ENCODE measurements around the gene RNASEH2A. TPM values are rescaled to one million over a fixed set of nuclear protein-coding genes. Genes with fewer than 3 reads are reported as not detected.

RNASEH2A gene
- total and polyA plus RNA-seq, 2 donors (not counting 1 experiment from before 2014, with no cell fraction given), result 14.5 to 18.9 TPM

DNA sequence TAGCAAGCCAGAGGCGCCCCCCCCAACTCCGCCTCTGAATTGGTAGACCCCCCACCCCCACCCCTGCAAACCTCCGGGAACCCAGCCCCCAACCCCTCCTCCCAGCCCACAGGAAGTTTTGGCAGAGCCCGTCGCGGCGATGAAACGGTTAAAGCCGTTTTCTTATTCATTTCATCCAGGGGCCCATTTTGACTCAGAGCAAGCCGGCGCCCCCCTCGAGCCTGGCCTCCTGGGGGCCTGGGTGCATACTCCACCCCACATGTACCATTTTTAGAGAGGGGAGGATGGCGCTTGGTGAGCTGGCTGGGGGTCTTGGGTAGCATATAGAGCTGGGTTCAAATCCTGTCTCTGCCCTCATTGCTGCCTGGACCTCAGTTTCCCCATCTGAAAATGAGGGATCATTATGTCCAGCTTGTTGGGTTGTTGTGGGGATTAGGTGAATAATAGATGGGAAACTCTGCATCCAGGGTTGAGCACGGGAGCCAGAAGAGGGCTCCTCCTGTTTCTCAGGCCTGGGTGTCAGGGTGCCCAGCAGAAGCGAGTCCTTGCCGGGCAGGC, 23.0 kb upstream of the RNASEH2A start:
- Histone ChIP-seq H3K4me1 (ENCODE audit: control insufficient read depth in 2 of 2, insufficient read depth in 2 of 2, low read length in 2 of 2) (peaks cover 74 to 81% of the 10 kb centered on the region in 2 donors), H3K4me3 (ENCODE audit: control extremely low read depth in 1 of 5, extremely low read depth in 1 of 5, insufficient read depth in 1 of 5, low read depth in 2 of 5, low read length in 4 of 5) (peak overlapping the region in 3 of 5 experiments; percentile 56 to 64 (median 58)), H2AFZ (ENCODE audit: insufficient read depth, low read depth, low read length, poor library complexity, severe bottlenecking) (no peak overlapping the region), H4K20me1 (ENCODE audit: control insufficient read depth, insufficient read depth, low read length, poor library complexity, severe bottlenecking) (no peaks in the 10 kb centered on the region), H3K9me3 (ENCODE audit: control extremely low read depth in 1 of 3, control insufficient read depth in 2 of 3, insufficient read depth in 1 of 3, low read length in 2 of 3) (no peaks in the 10 kb centered on the region), H3K27me3 (replicated peaks in 1 of 4; ENCODE audit: control extremely low read depth in 1 of 4, control insufficient read depth in 3 of 4, insufficient read depth in 4 of 4, low read length in 3 of 4) (no peaks in the 10 kb centered on the region), H3K4me2 (replicated peaks; ENCODE audit: low read depth, low read length, poor library complexity, severe bottlenecking) (peak overlapping the region; percentile 96), H3K27ac (ENCODE audit: low read length in 2 of 2) (peak overlapping the region; percentile 92 to 97), H3K36me3 (replicated peaks in 1 of 2; ENCODE audit: control extremely low read depth in 1 of 2, control insufficient read depth in 1 of 2, extremely low read depth in 1 of 2, insufficient read depth in 2 of 2, low read length in 1 of 2) (no peaks in the 10 kb centered on the region), H3K79me2 (ENCODE audit: control insufficient read depth, insufficient read depth, low read length) (no peaks in the 10 kb centered on the region), H3K9ac (ENCODE audit: low read length) (peak overlapping the region; percentile 76)
- H3K27me3 Mint-ChIP-seq, result no peaks in the 10 kb centered on the region
- TF ChIP-seq, protein P1, sequence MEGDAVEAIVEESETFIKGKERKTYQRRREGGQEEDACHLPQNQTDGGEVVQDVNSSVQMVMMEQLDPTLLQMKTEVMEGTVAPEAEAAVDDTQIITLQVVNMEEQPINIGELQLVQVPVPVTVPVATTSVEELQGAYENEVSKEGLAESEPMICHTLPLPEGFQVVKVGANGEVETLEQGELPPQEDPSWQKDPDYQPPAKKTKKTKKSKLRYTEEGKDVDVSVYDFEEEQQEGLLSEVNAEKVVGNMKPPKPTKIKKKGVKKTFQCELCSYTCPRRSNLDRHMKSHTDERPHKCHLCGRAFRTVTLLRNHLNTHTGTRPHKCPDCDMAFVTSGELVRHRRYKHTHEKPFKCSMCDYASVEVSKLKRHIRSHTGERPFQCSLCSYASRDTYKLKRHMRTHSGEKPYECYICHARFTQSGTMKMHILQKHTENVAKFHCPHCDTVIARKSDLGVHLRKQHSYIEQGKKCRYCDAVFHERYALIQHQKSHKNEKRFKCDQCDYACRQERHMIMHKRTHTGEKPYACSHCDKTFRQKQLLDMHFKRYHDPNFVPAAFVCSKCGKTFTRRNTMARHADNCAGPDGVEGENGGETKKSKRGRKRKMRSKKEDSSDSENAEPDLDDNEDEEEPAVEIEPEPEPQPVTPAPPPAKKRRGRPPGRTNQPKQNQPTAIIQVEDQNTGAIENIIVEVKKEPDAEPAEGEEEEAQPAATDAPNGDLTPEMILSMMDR (IDR thresholded peaks at IDR 0.05), result no peak
- no peak for TF ChIP-seq EZH2 (IDR thresholded peaks at IDR 0.05; ENCODE audit: borderline replicate concordance, insufficient read depth, low read depth, low read length, poor library complexity, severe bottlenecking)
- H3K27ac Mint-ChIP-seq, result no peak overlapping the region
- POLR2A ChIA-PET, result interaction anchor here (0.5 to 4.9 kb wide), 3 partner anchors 10 to 136 kb away, joined by 7 to 118 read pairs (median 8); partner anchors contain the start of gene JUNB
- DNase-seq (peak; percentile 46), ATAC-seq (ENCODE audit: low read depth) (no peak)
- peaks cover 46% of the 10 kb centered on the region for H3K4me1 Mint-ChIP-seq
- 44% methylated on average over 3 of the region's 16 CpGs for WGBS (ENCODE audit: insufficient coverage)
- CTCF ChIA-PET, result interaction anchor here (0.6 to 27.9 kb wide), 5 partner anchors 16 to 1596 kb away, joined by 3 to 1147 read pairs (median 5); partner anchors contain the start of genes JUNB, PRDX2, RNASEH2A and THSD8
- no peaks in the 10 kb centered on the region for H3K9me3 Mint-ChIP-seq (ENCODE audit: insufficient read depth)
- peak overlapping the region; percentile 89 for H3K4me3 Mint-ChIP-seq
- intact Hi-C loops (cut with micrococcal nuclease), result no loop called here

DNA sequence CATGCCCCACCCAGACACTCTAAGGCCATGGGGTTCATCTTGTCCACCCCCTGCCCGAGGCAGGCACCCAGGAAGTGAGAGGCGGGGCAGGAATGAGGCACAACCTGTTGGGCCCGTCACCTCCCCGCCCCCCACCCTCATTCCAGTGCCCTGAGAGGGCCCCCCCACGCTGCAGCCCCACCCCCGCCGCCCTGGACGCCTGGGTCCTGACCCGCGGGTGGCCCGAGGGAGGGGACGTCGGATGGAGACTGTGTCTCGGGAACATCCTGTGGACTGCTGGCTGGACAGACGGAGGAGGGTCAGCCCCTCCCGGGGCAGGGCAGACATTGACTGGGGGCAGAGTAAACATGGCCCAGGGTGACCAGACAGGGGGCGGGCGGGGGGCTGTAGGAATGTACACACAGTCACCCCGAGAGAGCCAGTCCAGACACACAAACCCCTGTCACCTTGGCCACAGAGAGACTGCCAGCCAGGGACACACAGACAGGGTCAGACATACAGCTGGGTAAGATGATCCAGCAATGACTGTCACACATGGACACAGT, 22.5 kb upstream of the RNASEH2A start:
- H2AFZ ChIP-seq (ENCODE audit: insufficient read depth, low read depth, low read length, poor library complexity, severe bottlenecking), result no peak overlapping the region
- H3K27me3 Mint-ChIP-seq, result no peaks in the 10 kb centered on the region
- ChIA-PET CTCF (interaction anchor here (1.0 to 27.9 kb wide), 2 partner anchors 15 to 24 kb away, joined by 3 to 1147 read pairs; partner anchors contain the start of genes JUNB, PRDX2, RNASEH2A and THSD8), POLR2A (interaction anchor here (4.9 kb wide), 1 partner anchor 10 kb away, joined by 118 read pairs; the partner anchor contains the start of gene JUNB)
- H3K27ac ChIP-seq (ENCODE audit: low read length in 2 of 2), result peak overlapping the region; percentile 92 to 97
- 60% methylated on average over 16 of the region's 19 CpGs for WGBS (ENCODE audit: insufficient coverage)
- H3K4me3 Mint-ChIP-seq, result peak overlapping the region; percentile 89
- H3K27ac Mint-ChIP-seq, result no peak overlapping the region
- no peak overlapping the region for H3K4me3 ChIP-seq (ENCODE audit: control extremely low read depth in 1 of 5, extremely low read depth in 1 of 5, insufficient read depth in 1 of 5, low read depth in 2 of 5, low read length in 4 of 5)
- DNase-seq (no peak), ATAC-seq (ENCODE audit: low read depth) (no peak)
- no peaks in the 10 kb centered on the region for H4K20me1 ChIP-seq (ENCODE audit: control insufficient read depth, insufficient read depth, low read length, poor library complexity, severe bottlenecking)
- intact Hi-C loops (cut with micrococcal nuclease), result no loop called here
- H3K27me3 ChIP-seq (replicated peaks in 1 of 4; ENCODE audit: control extremely low read depth in 1 of 4, control insufficient read depth in 3 of 4, insufficient read depth in 4 of 4, low read length in 3 of 4), result no peaks in the 10 kb centered on the region
- H3K36me3 ChIP-seq (replicated peaks in 1 of 2; ENCODE audit: control extremely low read depth in 1 of 2, control insufficient read depth in 1 of 2, extremely low read depth in 1 of 2, insufficient read depth in 2 of 2, low read length in 1 of 2), result no peaks in the 10 kb centered on the region
- peaks cover 47% of the 10 kb centered on the region for H3K4me1 Mint-ChIP-seq
- H3K9me3 ChIP-seq (ENCODE audit: control extremely low read depth in 1 of 3, control insufficient read depth in 2 of 3, insufficient read depth in 1 of 3, low read length in 2 of 3), result no peaks in the 10 kb centered on the region
- H3K4me1 ChIP-seq (ENCODE audit: control insufficient read depth in 2 of 2, insufficient read depth in 2 of 2, low read length in 2 of 2), result peaks cover 74 to 81% of the 10 kb centered on the region in 2 donors
- peak overlapping the region; percentile 96 for H3K4me2 ChIP-seq (replicated peaks; ENCODE audit: low read depth, low read length, poor library complexity, severe bottlenecking)
- no peak overlapping the region for H3K9ac ChIP-seq (ENCODE audit: low read length)
- no peaks in the 10 kb centered on the region for H3K9me3 Mint-ChIP-seq (ENCODE audit: insufficient read depth)
- no peaks in the 10 kb centered on the region for H3K79me2 ChIP-seq (ENCODE audit: control insufficient read depth, insufficient read depth, low read length)
- no peak for TF ChIP-seq EZH2 (IDR thresholded peaks at IDR 0.05; ENCODE audit: borderline replicate concordance, insufficient read depth, low read depth, low read length, poor library complexity, severe bottlenecking)
- TF ChIP-seq, protein P1 (IDR thresholded peaks at IDR 0.05), result no peak
